Measurements from ENCODE around the gene LCE7A. TPM values are rescaled to one million over a fixed set of nuclear protein-coding genes. Genes with fewer than 3 reads are reported as not detected.

LCE7A gene
- total and polyA plus RNA-seq, 2 of the 4 experiments (the other 2 are of a cell fraction): not detected

DNA sequence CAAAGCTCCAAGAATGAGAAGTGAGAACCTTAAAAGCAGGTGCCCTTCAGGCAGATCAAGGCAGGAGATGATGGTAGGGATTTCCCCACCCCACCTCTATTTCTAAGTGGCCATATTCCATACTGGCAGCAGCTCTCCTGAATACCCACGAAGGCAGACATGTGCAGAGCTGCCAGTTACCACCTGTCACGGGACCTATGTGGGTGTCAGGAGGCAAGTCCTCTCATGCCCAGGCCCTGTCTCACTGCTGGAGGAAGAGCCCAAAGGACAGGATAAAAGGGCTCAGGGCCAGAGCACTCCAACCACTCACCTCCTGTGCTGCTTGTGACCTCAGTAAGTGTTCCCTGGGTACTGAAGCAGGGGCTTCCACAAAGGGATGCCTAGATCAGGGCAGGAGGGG lies 48.7 kb upstream of the LCE7A start:
- Histone ChIP-seq H2BK20ac (ENCODE audit: low read depth, low read length) (no peak overlapping the region), H3K79me1 (ENCODE audit: low read depth in 1 of 2, low read length in 2 of 2) (no peaks in the 10 kb centered on the region), H3K56ac (ENCODE audit: extremely low read depth, insufficient read depth, low read length) (no peak overlapping the region), H3K27me3 (ENCODE audit: control insufficient read depth, insufficient read depth, low read length) (no peaks in the 10 kb centered on the region), H2AK9ac (replicated peaks; ENCODE audit: low read depth, low read length, poor library complexity) (no peak overlapping the region), H3K23ac (ENCODE audit: low read depth, low read length) (no peak overlapping the region), H3K4me2 (ENCODE audit: low read depth, low read length) (no peak overlapping the region), H3K4ac (ENCODE audit: low read depth, low read length) (no peak overlapping the region), H4K20me1 (ENCODE audit: insufficient read depth, low read length) (no peaks in the 10 kb centered on the region), H4K8ac (ENCODE audit: low read depth in 2 of 2, low read length in 2 of 2) (no peak overlapping the region), H3K27ac (ENCODE audit: insufficient read depth, low read length) (no peak overlapping the region), H3K36me3 (ENCODE audit: control insufficient read depth, insufficient read depth, low read length) (no peaks in the 10 kb centered on the region), H3K14ac (replicated peaks; ENCODE audit: low read depth, low read length) (no peak overlapping the region), H2BK120ac (ENCODE audit: low read depth, low read length) (no peak overlapping the region), H2AFZ (replicated peaks; ENCODE audit: low read length, poor library complexity) (no peak overlapping the region), H2BK5ac (ENCODE audit: low read depth, low read length, poor library complexity, severe bottlenecking) (no peak overlapping the region), H3K4me1 (ENCODE audit: control insufficient read depth, insufficient read depth, low read length) (no peaks in the 10 kb centered on the region), H3K18ac (ENCODE audit: low read depth, low read length) (no peak overlapping the region), H3K9ac (ENCODE audit: low read depth, low read length) (no peak overlapping the region), H4K91ac (ENCODE audit: insufficient read depth, low read depth, low read length) (no peak overlapping the region), H3K4me3 (ENCODE audit: insufficient read depth, low read depth, low read length) (no peak overlapping the region), H3K9me1 (ENCODE audit: insufficient read depth, low read length) (no peaks in the 10 kb centered on the region), H4K5ac (ENCODE audit: low read depth, low read length) (no peak overlapping the region), H3K9me3 (ENCODE audit: control insufficient read depth, insufficient read depth, low read length) (peaks cover 2% of the 10 kb centered on the region; the same call in 1 of the 2 replicates), H2AK5ac (ENCODE audit: low read depth, low read length) (no peak overlapping the region), H2BK15ac (ENCODE audit: low read depth, low read length) (no peak overlapping the region)
- TF ChIP-seq, protein P1, sequence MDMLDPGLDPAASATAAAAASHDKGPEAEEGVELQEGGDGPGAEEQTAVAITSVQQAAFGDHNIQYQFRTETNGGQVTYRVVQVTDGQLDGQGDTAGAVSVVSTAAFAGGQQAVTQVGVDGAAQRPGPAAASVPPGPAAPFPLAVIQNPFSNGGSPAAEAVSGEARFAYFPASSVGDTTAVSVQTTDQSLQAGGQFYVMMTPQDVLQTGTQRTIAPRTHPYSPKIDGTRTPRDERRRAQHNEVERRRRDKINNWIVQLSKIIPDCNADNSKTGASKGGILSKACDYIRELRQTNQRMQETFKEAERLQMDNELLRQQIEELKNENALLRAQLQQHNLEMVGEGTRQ (IDR thresholded peaks at IDR 0.05; ENCODE audit: low read depth, low read length): no peak
- TF ChIP-seq FOS (IDR thresholded peaks at IDR 0.05; ENCODE audit: low read depth, low read length) (no peak), NFE2L2 (IDR thresholded peaks at IDR 0.05; ENCODE audit: low read depth, low read length) (no peak), CHD1 (IDR thresholded peaks at IDR 0.05; ENCODE audit: low read depth, low read length) (no peak), RAD21 (IDR thresholded peaks at IDR 0.05; ENCODE audit: low read length) (no peak), RFX5 (IDR thresholded peaks at IDR 0.05; ENCODE audit: low read depth, low read length) (no peak), MAFK (IDR thresholded peaks at IDR 0.05; ENCODE audit: low read depth, low read length) (no peak), RCOR1 (IDR thresholded peaks at IDR 0.05; ENCODE audit: insufficient replicate concordance, low read length) (no peak), MXI1 (IDR thresholded peaks at IDR 0.05; ENCODE audit: borderline replicate concordance, low read depth, low read length) (no peak), SMC3 (IDR thresholded peaks at IDR 0.05; ENCODE audit: low read depth, low read length) (no peak), MAZ (IDR thresholded peaks at IDR 0.05; ENCODE audit: borderline replicate concordance, low read depth, low read length) (no peak)
- TF ChIP-seq, protein P2, sequence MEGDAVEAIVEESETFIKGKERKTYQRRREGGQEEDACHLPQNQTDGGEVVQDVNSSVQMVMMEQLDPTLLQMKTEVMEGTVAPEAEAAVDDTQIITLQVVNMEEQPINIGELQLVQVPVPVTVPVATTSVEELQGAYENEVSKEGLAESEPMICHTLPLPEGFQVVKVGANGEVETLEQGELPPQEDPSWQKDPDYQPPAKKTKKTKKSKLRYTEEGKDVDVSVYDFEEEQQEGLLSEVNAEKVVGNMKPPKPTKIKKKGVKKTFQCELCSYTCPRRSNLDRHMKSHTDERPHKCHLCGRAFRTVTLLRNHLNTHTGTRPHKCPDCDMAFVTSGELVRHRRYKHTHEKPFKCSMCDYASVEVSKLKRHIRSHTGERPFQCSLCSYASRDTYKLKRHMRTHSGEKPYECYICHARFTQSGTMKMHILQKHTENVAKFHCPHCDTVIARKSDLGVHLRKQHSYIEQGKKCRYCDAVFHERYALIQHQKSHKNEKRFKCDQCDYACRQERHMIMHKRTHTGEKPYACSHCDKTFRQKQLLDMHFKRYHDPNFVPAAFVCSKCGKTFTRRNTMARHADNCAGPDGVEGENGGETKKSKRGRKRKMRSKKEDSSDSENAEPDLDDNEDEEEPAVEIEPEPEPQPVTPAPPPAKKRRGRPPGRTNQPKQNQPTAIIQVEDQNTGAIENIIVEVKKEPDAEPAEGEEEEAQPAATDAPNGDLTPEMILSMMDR (conservative IDR thresholded peaks at IDR 0.05; ENCODE audit: low read depth, low read length): no peak
- TF ChIP-seq, protein P3, sequence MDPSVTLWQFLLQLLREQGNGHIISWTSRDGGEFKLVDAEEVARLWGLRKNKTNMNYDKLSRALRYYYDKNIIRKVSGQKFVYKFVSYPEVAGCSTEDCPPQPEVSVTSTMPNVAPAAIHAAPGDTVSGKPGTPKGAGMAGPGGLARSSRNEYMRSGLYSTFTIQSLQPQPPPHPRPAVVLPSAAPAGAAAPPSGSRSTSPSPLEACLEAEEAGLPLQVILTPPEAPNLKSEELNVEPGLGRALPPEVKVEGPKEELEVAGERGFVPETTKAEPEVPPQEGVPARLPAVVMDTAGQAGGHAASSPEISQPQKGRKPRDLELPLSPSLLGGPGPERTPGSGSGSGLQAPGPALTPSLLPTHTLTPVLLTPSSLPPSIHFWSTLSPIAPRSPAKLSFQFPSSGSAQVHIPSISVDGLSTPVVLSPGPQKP (IDR thresholded peaks at IDR 0.05; ENCODE audit: borderline replicate concordance, low read depth, low read length): no peak
- intact Hi-C loops (cut with micrococcal nuclease) (no loop called here), dilution Hi-C loops (cut with HindIII; ENCODE audit: low sequenced_read_pairs, unreplicated experiment) (no loop called here), in situ Hi-C loops (cut with MboI; ENCODE audit: low sequenced_read_pairs) (no loop called here)
- ATAC-seq (ENCODE audit: low read depth): no peak
- DNase-seq: no peak
- no TSS peak for BruUV-seq (replicated peaks)
- POLR2A ChIA-PET (ENCODE audit: unreplicated experiment): no interaction called here
- CTCF ChIA-PET: no interaction called here
- whole genome bisulfite sequencing, 2 experiments (ENCODE audit: extremely low coverage in 2 of 2, insufficient read length in 1 of 2): no CpG with 5 or more reads among the region's 2 CpGs
